ENCODE results near the gene ETFDH.
"Not testable (repeated sequence)": the region's sequence is repeated elsewhere in the genome, so short reads cannot be mapped to it uniquely, and the experiment has no call there.

ETFDH gene

GRCh38 chr4:158681629-158682028 is 9.5 kb downstream of the ETFDH start:
- DNase-seq, result no peak

- no peak for DNase-seq
Observed at GRCh38 chr4:158682066-158682465, 10.0 kb downstream of the ETFDH start.

- no peak for DNase-seq
Observed at GRCh38 chr4:158688813-158689212, 16.7 kb downstream of the ETFDH start.

- no peak for DNase-seq
Observed at GRCh38 chr4:158704274-158704673, 32.2 kb downstream of the ETFDH start.

- no peak for DNase-seq
Observed at GRCh38 chr4:158710814-158711213, 38.7 kb downstream of the ETFDH start.

GRCh38 chr4:158712622-158713021 is 40.5 kb downstream of the ETFDH start:
- DNase-seq, result not testable (repeated sequence)

- DNase-seq, result no peak
Observed at GRCh38 chr4:158714937-158715336, 42.8 kb downstream of the ETFDH start.

- DNase-seq, result no peak
Observed at GRCh38 chr4:158715802-158716201, 43.7 kb downstream of the ETFDH start.

- DNase-seq, result no peak
Observed at GRCh38 chr4:158721680-158722079, 49.6 kb downstream of the ETFDH start.

- DNase-seq, result no peak
Observed at GRCh38 chr4:158722291-158722916, 50.3 kb downstream of the ETFDH start.

- DNase-seq, result peak; percentile 66
Observed at GRCh38 chr4:158722917-158723793, 51.1 kb downstream of the ETFDH start, which contains the start of gene PPID. Gene PPID, minus strand, starts transcription at chr4:158723396. Its CDS starts 108 bp downstream, at chr4:158723288.

GRCh38 chr4:158724637-158725036 is 52.5 kb downstream of the ETFDH start:
- no peak for DNase-seq

GRCh38 chr4:158726633-158727032 is 54.5 kb downstream of the ETFDH start:
- no peak for DNase-seq

- no peak for DNase-seq
Observed at GRCh38 chr4:158728236-158728635, 56.1 kb downstream of the ETFDH start.

GRCh38 chr4:158729716-158730559 is 57.8 kb downstream of the ETFDH start:
- peak; percentile 46 for DNase-seq

GRCh38 chr4:158738866-158739265 is 66.8 kb downstream of the ETFDH start:
- no peak for DNase-seq

GRCh38 chr4:158739600-158739999 is 67.5 kb downstream of the ETFDH start:
- DNase-seq, result no peak

- DNase-seq, result no peak
Observed at GRCh38 chr4:158741326-158742021, 69.4 kb downstream of the ETFDH start.

- not testable (repeated sequence) for DNase-seq
Observed at GRCh38 chr4:158746537-158746936, 74.4 kb downstream of the ETFDH start.

GRCh38 chr4:158750379-158750778 is 78.3 kb downstream of the ETFDH start:
- no peak for DNase-seq

- DNase-seq, result no peak
Observed at GRCh38 chr4:158754385-158755180, 82.5 kb downstream of the ETFDH start.

GRCh38 chr4:158755819-158756218 is 83.7 kb downstream of the ETFDH start:
- DNase-seq, result not testable (repeated sequence)

Measured in NCI-H1694 (cell line).